HepG2 (cell line): ENCODE results near the gene IGDCC3. TPM values are rescaled to one million over a fixed set of nuclear protein-coding genes. Genes with fewer than 3 reads are reported as not detected.

ENCODE experiments used
- ATF1 ChIP-seq: IDR thresholded peaks from 2 replicates; pipeline ENCODE4 v1.6.1; 2016; ENCODE audit warnings: mild to moderate bottlenecking, control low read depth
- CC2D1A ChIP-seq: sonication (generic); formaldehyde crosslinking; IDR thresholded peaks from 2 replicates; pipeline ENCODE4 v1.8.1; 2023; ENCODE audit warnings: mild to moderate bottlenecking, missing genetic modification reagents
- CREB3 ChIP-seq: sonication (generic); formaldehyde crosslinking; IDR thresholded peaks from 2 replicates; pipeline ENCODE4 v1.5.0; 2020; ENCODE audit warnings: missing genetic modification reagents
- CSRNP2 ChIP-seq: sonication (generic); formaldehyde crosslinking; conservative IDR thresholded peaks from 2 replicates; pipeline ENCODE4 v1.8.0; 2022; ENCODE audit warnings: low read depth, missing genetic modification reagents
- EZH2 ChIP-seq: conservative IDR thresholded peaks from 2 replicates; pipeline ENCODE4 v1.6.1; 2012; ENCODE audit warnings: mild to moderate bottlenecking, low read depth, low read length, moderate library complexity
- FIP1L1 ChIP-seq: fragments of 200-400 bp; formaldehyde crosslinking; IDR thresholded peaks from 2 replicates; pipeline ENCODE4 v1.6.1; 2018; ENCODE audit warnings: low read depth, mild to moderate bottlenecking, low read length, moderate library complexity, borderline replicate concordance; ENCODE audit not compliant: insufficient read depth
- KDM1A ChIP-seq: IDR thresholded peaks from 2 replicates; pipeline ENCODE4 v1.6.1; 2016; ENCODE audit warnings: missing compliant biosample characterization
- MLLT10 ChIP-seq: sonication (generic); formaldehyde crosslinking; IDR thresholded peaks from 2 replicates; pipeline ENCODE4 v1.4.0; 2020; ENCODE audit warnings: missing genetic modification reagents
- NCOR1 ChIP-seq: fragments of 200-600 bp; sonication (generic); IDR thresholded peaks from 2 replicates; pipeline ENCODE4 v1.7.0; 2017; ENCODE audit warnings: antibody characterized with exemption, low read length, borderline replicate concordance
- NFE2 ChIP-seq: sonication (generic); formaldehyde crosslinking; IDR thresholded peaks from 2 replicates; pipeline ENCODE4 v1.4.0; 2020; ENCODE audit warnings: missing genetic modification reagents
- PHF8 ChIP-seq: sonication (generic); formaldehyde crosslinking; IDR thresholded peaks from 2 replicates; pipeline ENCODE4 v1.5.0; 2020; ENCODE audit warnings: missing genetic modification reagents
- POLR2AphosphoS5 ChIP-seq: IDR thresholded peaks from 2 replicates; pipeline ENCODE4 v1.6.1; 2012; ENCODE audit warnings: low read depth, low read length
- RBFOX2 ChIP-seq: fragments of 200-400 bp; formaldehyde crosslinking; IDR thresholded peaks from 2 replicates; pipeline ENCODE4 v1.6.1; 2017; ENCODE audit warnings: low read depth, mild to moderate bottlenecking, low read length
- RFXANK ChIP-seq: IDR thresholded peaks from 2 replicates; pipeline ENCODE4 v1.6.1; 2016
- SPEN ChIP-seq: sonication (generic); formaldehyde crosslinking; IDR thresholded peaks from 2 replicates; pipeline ENCODE4 v1.5.1; 2020; ENCODE audit warnings: low read depth, mild to moderate bottlenecking, missing genetic modification reagents
- TFDP1 ChIP-seq: IDR thresholded peaks from 2 replicates; pipeline ENCODE4 v1.6.1; 2016; ENCODE audit warnings: missing compliant biosample characterization, missing genetic modification reagents, borderline replicate concordance
- ZC3H4 ChIP-seq: sonication (generic); formaldehyde crosslinking; IDR thresholded peaks from 2 replicates; pipeline ENCODE4 v1.4.0; 2020; ENCODE audit warnings: missing genetic modification reagents, borderline replicate concordance
- ZNF292 ChIP-seq: sonication (generic); formaldehyde crosslinking; IDR thresholded peaks from 2 replicates; pipeline ENCODE4 v1.8.1; 2022; ENCODE audit warnings: mild to moderate bottlenecking, low read depth, missing genetic modification reagents, borderline replicate concordance
- ZNF337 ChIP-seq: sonication (generic); formaldehyde crosslinking; IDR thresholded peaks from 2 replicates; pipeline ENCODE4 v1.5.1; 2020; ENCODE audit warnings: missing genetic modification reagents, low read depth, mild to moderate bottlenecking, borderline replicate concordance
- ZNF567 ChIP-seq: sonication (generic); formaldehyde crosslinking; IDR thresholded peaks from 2 replicates; pipeline ENCODE4 v1.8.1; 2023; ENCODE audit warnings: mild to moderate bottlenecking, missing genetic modification reagents, borderline replicate concordance
- ZNF646 ChIP-seq: sonication (generic); formaldehyde crosslinking; IDR thresholded peaks from 2 replicates; pipeline ENCODE4 v1.9.0; 2021; ENCODE audit warnings: mild to moderate bottlenecking, missing genetic modification reagents
- ZNF652 ChIP-seq: IDR thresholded peaks from 2 replicates; pipeline ENCODE4 v1.6.1; 2016; ENCODE audit warnings: low read depth, borderline replicate concordance
- ZNF709 ChIP-seq: sonication (generic); formaldehyde crosslinking; IDR thresholded peaks from 2 replicates; pipeline ENCODE4 v1.5.0; 2020; ENCODE audit warnings: mild to moderate bottlenecking, missing genetic modification reagents
- polyA plus RNA-seq, 8 experiments: library from polyadenylated mRNA; depleted of rRNA in 3 of 8; stranded (reverse) in 7 of 8; unstranded in 1 of 8; fragments of >200 nt; fragmentation: Illumina TruSeq in 4 of 8; extraction: Trizol in 4 of 8; gene quantifications; 2 replicates each; pipeline versions ENCODE4 v1.2.1 to v1.2.3, GENCODE V29; 2011 to 2016; ENCODE audit warnings: low read depth in 4 of 8, missing spikeins in 1 of 8, mixed read lengths in 1 of 8; ENCODE audit not compliant: insufficient read depth in 1 of 8
- total RNA-seq, 5 experiments: library from RNA; depleted of rRNA; stranded (reverse); fragments of >200 nt; fragmentation: Illumina TruSeq; extraction: Trizol; gene quantifications; 2 replicates each; pipeline ENCODE4 v1.2.3, GENCODE V29; 2016; ENCODE audit warnings: low read depth in 1 of 5

The IGDCC3 gene
- total and polyA plus RNA-seq, 2 of the 13 experiments (the other 11 are each of a cell fraction or from before 2014, with no cell fraction given), result 30.1 to 51.8 TPM

- TF ChIP-seq ZNF709 (CRISPR knock-in tag) (no peak), ATF1 (CRISPR knock-in tag) (no peak), EZH2 (no peak), NCOR1 (no peak), CSRNP2 (CRISPR knock-in tag) (no peak), FIP1L1 (no peak; the same call in 1 of the 2 replicates), ZNF646 (no peak), ZNF292 (CRISPR knock-in tag) (no peak), POLR2AphosphoS5 (no peak; the same call in 1 of the 2 replicates), ZNF567 (CRISPR knock-in tag) (no peak), TFDP1 (no peak), ZC3H4 (CRISPR knock-in tag) (no peak), CC2D1A (CRISPR knock-in tag) (no peak), RBFOX2 (peak; percentile 79; the same call in 1 of the 2 replicates), SPEN (CRISPR knock-in tag) (no peak), MLLT10 (CRISPR knock-in tag) (no peak), KDM1A (CRISPR knock-in tag) (no peak), CREB3 (CRISPR knock-in tag) (no peak), RFXANK (CRISPR knock-in tag) (no peak), NFE2 (CRISPR knock-in tag) (no peak), ZNF652 (CRISPR knock-in tag) (no peak), PHF8 (CRISPR knock-in tag) (no peak), ZNF337 (CRISPR knock-in tag) (no peak)
Observed at GRCh38 chr15:65377976-65378366, at the start of gene IGDCC3 (continued).
